Caco-2 (cell line): Measurements from ENCODE around the gene CREBBP. TPM values are rescaled to one million over a fixed set of nuclear protein-coding genes. Genes with fewer than 3 reads are reported as not detected.
A peak's percentile ranks its signal among the peaks of the same experiment; 100 is the strongest.

Experiments used
- BruUV-seq: library from RNA; stranded (reverse); fragments of 400-500 nt; replicated peaks from 2 replicates; lab custom pipeline; 2021; lab: Mats Ljungman, UMichigan
- CTCF ChIA-PET: fragments of 300-600 bp; sonication (Branson Sonifier 250); formaldehyde crosslinking; loops from one replicate; lab custom pipeline; 2022; ENCODE audit warnings: antibody characterized with exemption; lab: Charles Lee
- POLR2A ChIA-PET: fragments of 300-600 bp; sonication (Branson Sonifier 250); formaldehyde crosslinking; loops from one replicate; lab custom pipeline; 2022; ENCODE audit warnings: antibody characterized with exemption; lab: Charles Lee
- DNase-seq, 2 experiments: peaks; one replicate each; pipeline versions ENCODE4 v3.0.0 to v3.0.0-alpha.2; 2020 to 2022
- H3K27me3 ChIP-seq: replicated peaks from 2 replicates; pipeline ENCODE4 v1.6.0; 2011; ENCODE audit warnings: low read length; ENCODE audit not compliant: control insufficient read depth, insufficient read depth
- H3K36me3 ChIP-seq: 2 replicates; pipeline ENCODE4 v1.5.1; 2011; ENCODE audit warnings: low read length; ENCODE audit not compliant: control insufficient read depth, insufficient read depth
- H3K4me1 ChIP-seq: fragments of 250-450 bp; sonication (Bioruptor Pico); 2 replicates; pipeline ENCODE4 v1.5.1; 2020; ENCODE audit warnings: mild to moderate bottlenecking
- H3K4me3 ChIP-seq: 2 replicates; pipeline ENCODE4 v1.5.1; 2011; ENCODE audit warnings: low read depth, mild to moderate bottlenecking, control low read depth, low read length
- H3K9me3 ChIP-seq: fragments of 250-450 bp; sonication (Bioruptor Pico); 2 replicates; pipeline ENCODE4 v1.5.1; 2020; ENCODE audit warnings: mild to moderate bottlenecking, moderate library complexity
- H3K27ac Mint-ChIP-seq: one replicate; pipeline ENCODE4 v1.8.0; 2022; ENCODE audit warnings: mixed read lengths; ENCODE audit not compliant: unreplicated experiment
- H3K27me3 Mint-ChIP-seq: one replicate; pipeline ENCODE4 v1.8.0; 2022; ENCODE audit warnings: mixed read lengths; ENCODE audit not compliant: insufficient read depth, unreplicated experiment
- H3K36me3 Mint-ChIP-seq: one replicate; pipeline ENCODE4 v1.8.0; 2022; ENCODE audit warnings: mild to moderate bottlenecking, mixed read lengths; ENCODE audit not compliant: insufficient read depth, unreplicated experiment
- H3K4me1 Mint-ChIP-seq: one replicate; pipeline ENCODE4 v1.8.0; 2022; ENCODE audit warnings: low read depth, mixed read lengths; ENCODE audit not compliant: unreplicated experiment
- H3K4me3 Mint-ChIP-seq: one replicate; pipeline ENCODE4 v1.8.0; 2022; ENCODE audit warnings: mild to moderate bottlenecking, moderate library complexity, mixed read lengths; ENCODE audit not compliant: unreplicated experiment
- H3K9me3 Mint-ChIP-seq: one replicate; pipeline ENCODE4 v1.8.0; 2022; ENCODE audit warnings: mixed read lengths; ENCODE audit not compliant: unreplicated experiment
- intact Hi-C: fragments of 100-400 bp; cut with micrococcal nuclease; formaldehyde crosslinking; loops from one replicate; pipeline ENCODE4 v1.10.0; 2022; ENCODE audit not compliant: unreplicated experiment
- total RNA-seq: library from RNA; stranded (reverse); gene quantifications from 2 replicates; pipeline ENCODE4 v1.2.3, GENCODE V29; 2022
- TF ChIP-seq, protein P1 (sequence below), 2 experiments: fragments of 200-600 bp in 1 of 2; IDR thresholded peaks; 1 replicate in 1 of 2; 2 replicates in 1 of 2; pipeline versions ENCODE4 v1.5.1 to v1.8.0; 2011 to 2022; ENCODE audit warnings: antibody characterized with exemption in 1 of 2, control low read depth in 1 of 2, inconsistent platforms in 1 of 2, low read depth in 1 of 2, low read length in 1 of 2, mild to moderate bottlenecking in 1 of 2, moderate library complexity in 1 of 2; ENCODE audit not compliant: insufficient read depth in 1 of 2, severe bottlenecking in 1 of 2, unreplicated experiment in 1 of 2

CREBBP gene
- total RNA-seq, 1 experiment from 2014 or later: 65.3 TPM

DNA sequence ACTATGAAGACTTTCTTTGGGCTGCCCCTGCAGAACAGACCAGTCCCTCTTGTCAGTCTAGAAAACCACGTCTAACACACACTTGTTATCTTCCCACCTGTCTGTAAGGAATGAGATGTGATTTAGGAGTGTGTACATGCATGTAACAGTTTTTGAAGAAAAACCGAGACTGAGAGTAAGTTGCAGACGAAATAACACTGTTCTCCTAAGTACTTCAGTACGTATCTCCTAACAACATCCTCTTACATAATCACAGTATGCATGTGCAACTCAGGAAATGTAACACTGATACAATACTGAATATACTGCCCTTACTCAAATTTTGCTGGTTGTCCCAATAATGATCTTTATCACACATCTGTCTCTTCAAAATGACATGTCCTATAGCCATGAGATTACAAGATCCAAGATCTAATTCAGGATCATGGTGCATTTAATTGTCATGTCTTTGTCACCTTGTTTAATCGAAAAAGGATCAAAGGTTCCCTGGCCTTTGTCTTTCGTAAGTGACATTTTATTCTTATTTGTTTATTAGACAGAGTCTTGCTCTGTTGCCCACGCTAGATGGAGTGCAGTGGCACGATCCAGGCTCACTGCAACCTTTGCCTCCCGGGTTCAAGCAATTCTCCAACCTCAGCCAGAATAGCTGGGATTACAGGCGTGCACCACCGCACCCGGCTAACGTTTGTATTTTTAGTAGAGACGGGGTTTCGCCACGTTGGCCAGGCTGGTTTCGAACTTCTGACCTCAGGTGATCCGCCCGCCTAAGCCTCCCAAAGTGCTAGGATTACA lies 25.6 kb downstream of the CREBBP start:
- Histone ChIP-seq H3K4me1 (peaks cover 4% of the 10 kb centered on the region; the same call in 1 of the 2 replicates), H3K4me3 (no peak overlapping the region), H3K27me3 (no peaks in the 10 kb centered on the region), H3K9me3 (no peaks in the 10 kb centered on the region), H3K36me3 (no peaks in the 10 kb centered on the region)
- H3K27ac Mint-ChIP-seq: no peak overlapping the region
- intact Hi-C loops: no loop called here
- TF ChIP-seq, protein P1, sequence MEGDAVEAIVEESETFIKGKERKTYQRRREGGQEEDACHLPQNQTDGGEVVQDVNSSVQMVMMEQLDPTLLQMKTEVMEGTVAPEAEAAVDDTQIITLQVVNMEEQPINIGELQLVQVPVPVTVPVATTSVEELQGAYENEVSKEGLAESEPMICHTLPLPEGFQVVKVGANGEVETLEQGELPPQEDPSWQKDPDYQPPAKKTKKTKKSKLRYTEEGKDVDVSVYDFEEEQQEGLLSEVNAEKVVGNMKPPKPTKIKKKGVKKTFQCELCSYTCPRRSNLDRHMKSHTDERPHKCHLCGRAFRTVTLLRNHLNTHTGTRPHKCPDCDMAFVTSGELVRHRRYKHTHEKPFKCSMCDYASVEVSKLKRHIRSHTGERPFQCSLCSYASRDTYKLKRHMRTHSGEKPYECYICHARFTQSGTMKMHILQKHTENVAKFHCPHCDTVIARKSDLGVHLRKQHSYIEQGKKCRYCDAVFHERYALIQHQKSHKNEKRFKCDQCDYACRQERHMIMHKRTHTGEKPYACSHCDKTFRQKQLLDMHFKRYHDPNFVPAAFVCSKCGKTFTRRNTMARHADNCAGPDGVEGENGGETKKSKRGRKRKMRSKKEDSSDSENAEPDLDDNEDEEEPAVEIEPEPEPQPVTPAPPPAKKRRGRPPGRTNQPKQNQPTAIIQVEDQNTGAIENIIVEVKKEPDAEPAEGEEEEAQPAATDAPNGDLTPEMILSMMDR (IDR thresholded peaks at IDR 0.05; ENCODE audit: insufficient read depth in 1 of 2, low read depth in 1 of 2, low read length in 1 of 2, severe bottlenecking in 1 of 2, unreplicated experiment in 1 of 2): no peak
- BruUV-seq: no TSS peak
- ChIA-PET CTCF (no interaction called here), POLR2A (no interaction called here)
- no peaks in the 10 kb centered on the region for H3K36me3 Mint-ChIP-seq
- H3K27me3 Mint-ChIP-seq: no peaks in the 10 kb centered on the region
- no peaks in the 10 kb centered on the region for H3K9me3 Mint-ChIP-seq
- no peak overlapping the region for H3K4me3 Mint-ChIP-seq
- H3K4me1 Mint-ChIP-seq: peaks cover 10% of the 10 kb centered on the region
- no peak for DNase-seq

DNA sequence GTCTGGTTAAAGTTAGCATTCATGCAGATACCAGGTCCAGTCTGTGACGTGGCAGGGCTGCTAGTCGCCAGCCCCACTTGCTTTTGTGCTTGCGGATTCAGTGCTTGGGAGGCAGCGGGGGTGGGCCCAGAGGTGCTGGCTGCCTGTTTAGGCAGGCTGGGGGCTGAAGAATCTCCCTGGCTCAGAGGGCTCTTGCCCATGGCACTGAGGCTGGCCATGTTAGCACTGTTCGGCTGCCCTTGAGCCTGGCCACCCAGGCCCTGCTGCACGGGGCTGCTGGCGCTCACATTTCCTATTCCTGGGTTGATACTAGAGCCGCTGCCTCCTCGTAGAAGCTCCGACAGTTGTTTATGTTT lies 30.0 kb downstream of the CREBBP start:
- Mint-ChIP-seq H3K27me3 (no peaks in the 10 kb centered on the region), H3K4me3 (no peak overlapping the region), H3K27ac (no peak overlapping the region), H3K4me1 (peaks cover 10% of the 10 kb centered on the region), H3K36me3 (peaks cover 19% of the 10 kb centered on the region), H3K9me3 (no peaks in the 10 kb centered on the region)
- BruUV-seq: TSS peak; percentile 58
- no peak for DNase-seq
- Histone ChIP-seq H3K4me3 (no peak overlapping the region), H3K9me3 (no peaks in the 10 kb centered on the region), H3K36me3 (peaks cover 2% of the 10 kb centered on the region; the same call in 1 of the 2 replicates), H3K4me1 (peaks cover 4% of the 10 kb centered on the region; the same call in 1 of the 2 replicates), H3K27me3 (no peaks in the 10 kb centered on the region)
- TF ChIP-seq, protein P1 (IDR thresholded peaks at IDR 0.05; ENCODE audit: insufficient read depth in 1 of 2, low read depth in 1 of 2, low read length in 1 of 2, severe bottlenecking in 1 of 2, unreplicated experiment in 1 of 2): no peak
- ChIA-PET POLR2A (no interaction called here), CTCF (no interaction called here)
- intact Hi-C loops: no loop called here

DNA sequence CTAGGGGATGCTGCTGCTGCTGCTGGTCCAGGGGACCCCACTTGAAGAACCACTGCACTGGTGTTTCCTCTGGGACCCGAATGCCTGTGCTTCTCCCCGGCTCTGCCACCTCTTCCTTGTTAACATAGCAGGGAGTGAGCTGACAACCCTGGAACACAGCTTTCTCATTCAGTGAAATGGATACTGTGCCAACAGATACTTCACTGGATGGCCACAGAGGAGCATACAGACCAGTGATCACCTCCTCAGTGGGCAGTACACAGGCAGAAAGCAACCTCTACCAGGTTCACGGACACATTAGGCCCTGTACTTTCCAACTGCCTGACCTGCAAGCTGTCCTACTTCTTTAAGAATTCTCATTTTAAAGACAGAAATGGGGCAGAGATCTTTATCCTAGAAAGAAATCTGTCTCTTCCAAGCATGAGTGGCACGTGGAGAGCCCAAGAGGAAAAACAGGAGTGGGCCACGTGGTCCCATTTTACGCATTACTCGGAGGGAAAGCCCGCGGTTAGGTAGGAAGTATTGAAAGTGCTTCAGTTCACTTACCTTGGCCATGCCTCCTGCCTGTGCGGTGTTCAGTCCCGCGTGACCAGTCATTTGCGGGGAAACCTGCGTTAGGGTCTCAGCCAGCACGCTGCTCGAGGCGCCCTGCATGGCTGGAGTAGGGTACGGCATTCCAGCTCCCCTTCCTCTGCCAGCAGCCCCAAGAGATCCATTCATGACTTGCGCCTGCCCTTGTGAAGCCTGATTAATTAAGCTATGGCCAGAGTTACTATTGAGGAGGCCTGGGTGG lies 30.6 kb downstream of the CREBBP start:
- no peaks in the 10 kb centered on the region for H3K9me3 ChIP-seq
- TF ChIP-seq, protein P1 (IDR thresholded peaks at IDR 0.05; ENCODE audit: insufficient read depth in 1 of 2, low read depth in 1 of 2, low read length in 1 of 2, severe bottlenecking in 1 of 2, unreplicated experiment in 1 of 2): no peak
- POLR2A ChIA-PET: no interaction called here
- Mint-ChIP-seq H3K27me3 (no peaks in the 10 kb centered on the region), H3K4me1 (peaks cover 10% of the 10 kb centered on the region), H3K9me3 (no peaks in the 10 kb centered on the region), H3K27ac (no peak overlapping the region), H3K36me3 (peaks cover 25% of the 10 kb centered on the region), H3K4me3 (no peak overlapping the region)
- peaks cover 2% of the 10 kb centered on the region; the same call in 1 of the 2 replicates for H3K36me3 ChIP-seq
- no peak for DNase-seq
- BruUV-seq: no TSS peak
- no peaks in the 10 kb centered on the region for H3K27me3 ChIP-seq
- CTCF ChIA-PET: interaction anchor here (0.6 kb wide), 1 partner anchor 11 kb away, joined by 3 read pairs; no protein-coding TSS in a partner anchor
- peaks cover 3% of the 10 kb centered on the region; the same call in 1 of the 2 replicates for H3K4me1 ChIP-seq
- intact Hi-C loops: no loop called here
- H3K4me3 ChIP-seq: no peak overlapping the region
